ENCODE measurements around the gene CNOT10.

DNA sequence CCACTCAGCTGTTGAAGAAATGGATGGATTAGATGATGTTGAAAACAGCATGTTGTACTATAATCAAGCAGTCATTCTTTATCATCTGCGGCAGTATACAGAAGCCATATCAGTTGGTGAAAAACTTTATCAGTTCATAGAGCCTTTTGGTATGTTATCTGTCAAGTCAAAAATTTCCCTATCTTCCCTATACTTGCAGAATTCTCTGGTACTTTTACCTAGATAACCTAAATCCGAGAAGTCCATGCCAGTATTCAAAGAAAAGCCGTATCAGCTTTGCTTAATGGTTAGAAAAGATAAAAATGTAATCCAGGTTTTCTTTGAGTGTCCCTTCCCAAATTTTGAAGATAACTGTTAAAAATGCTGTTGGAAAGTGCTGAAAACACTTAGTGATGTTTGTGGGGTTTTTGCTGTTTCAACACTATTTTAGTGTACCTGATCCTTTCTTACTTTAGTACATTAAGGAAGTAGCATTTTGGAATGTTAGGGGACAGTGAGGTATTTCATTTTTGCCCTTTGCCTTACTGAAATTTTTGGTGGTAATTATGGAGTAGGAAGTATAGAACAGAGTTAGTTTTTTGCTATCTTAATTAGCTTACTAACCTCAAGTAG, 23.8 kb downstream of the CNOT10 start:
- TF ChIP-seq, protein P1, sequence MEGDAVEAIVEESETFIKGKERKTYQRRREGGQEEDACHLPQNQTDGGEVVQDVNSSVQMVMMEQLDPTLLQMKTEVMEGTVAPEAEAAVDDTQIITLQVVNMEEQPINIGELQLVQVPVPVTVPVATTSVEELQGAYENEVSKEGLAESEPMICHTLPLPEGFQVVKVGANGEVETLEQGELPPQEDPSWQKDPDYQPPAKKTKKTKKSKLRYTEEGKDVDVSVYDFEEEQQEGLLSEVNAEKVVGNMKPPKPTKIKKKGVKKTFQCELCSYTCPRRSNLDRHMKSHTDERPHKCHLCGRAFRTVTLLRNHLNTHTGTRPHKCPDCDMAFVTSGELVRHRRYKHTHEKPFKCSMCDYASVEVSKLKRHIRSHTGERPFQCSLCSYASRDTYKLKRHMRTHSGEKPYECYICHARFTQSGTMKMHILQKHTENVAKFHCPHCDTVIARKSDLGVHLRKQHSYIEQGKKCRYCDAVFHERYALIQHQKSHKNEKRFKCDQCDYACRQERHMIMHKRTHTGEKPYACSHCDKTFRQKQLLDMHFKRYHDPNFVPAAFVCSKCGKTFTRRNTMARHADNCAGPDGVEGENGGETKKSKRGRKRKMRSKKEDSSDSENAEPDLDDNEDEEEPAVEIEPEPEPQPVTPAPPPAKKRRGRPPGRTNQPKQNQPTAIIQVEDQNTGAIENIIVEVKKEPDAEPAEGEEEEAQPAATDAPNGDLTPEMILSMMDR (optimal IDR thresholded peaks at IDR 0.05 in 1 of 3, IDR thresholded peaks at IDR 0.05 in 1 of 3, conservative IDR thresholded peaks at IDR 0.05 in 1 of 3; ENCODE audit: extremely low read depth in 1 of 3, insufficient read depth in 2 of 3, low read length in 3 of 3): no peak
- TF ChIP-seq EZH2 (IDR thresholded peaks at IDR 0.05; ENCODE audit: low read length): no peak

Measured in keratinocyte (primary cell).